DMS53 treated with DMSO at 0.1 percent for 48 hours (cell line): ENCODE results near the gene LRRC27.
"Not testable (repeated sequence)": the region's sequence is repeated elsewhere in the genome, so short reads cannot be mapped to it uniquely, and the experiment has no call there.

Source experiments
- DNase-seq: peaks from one replicate; lab custom pipeline; 2025; ENCODE audit not compliant: unreplicated experiment; lab: John Stamatoyannopoulos, UW

LRRC27 gene

DNA sequence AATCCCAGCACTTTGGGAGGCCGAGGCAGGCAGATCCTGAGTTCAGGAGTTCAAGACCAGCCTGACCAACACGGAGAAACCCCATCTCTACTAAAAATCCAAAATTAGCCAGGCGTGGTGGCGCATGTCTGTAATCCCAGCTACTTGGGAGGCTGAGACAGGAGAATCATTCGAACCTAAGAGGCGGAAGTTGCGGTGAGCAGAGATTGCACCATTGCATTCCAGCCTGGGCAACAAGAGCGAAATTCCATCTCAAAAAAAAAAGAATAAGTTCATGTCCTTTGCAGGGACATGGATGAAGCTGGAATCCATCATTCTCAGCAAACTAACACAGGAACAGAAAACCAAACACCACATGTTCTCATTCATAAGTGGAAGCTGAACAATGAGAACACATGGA, 17.1 kb upstream of the LRRC27 start:
- not testable (repeated sequence) for DNase-seq

DNA sequence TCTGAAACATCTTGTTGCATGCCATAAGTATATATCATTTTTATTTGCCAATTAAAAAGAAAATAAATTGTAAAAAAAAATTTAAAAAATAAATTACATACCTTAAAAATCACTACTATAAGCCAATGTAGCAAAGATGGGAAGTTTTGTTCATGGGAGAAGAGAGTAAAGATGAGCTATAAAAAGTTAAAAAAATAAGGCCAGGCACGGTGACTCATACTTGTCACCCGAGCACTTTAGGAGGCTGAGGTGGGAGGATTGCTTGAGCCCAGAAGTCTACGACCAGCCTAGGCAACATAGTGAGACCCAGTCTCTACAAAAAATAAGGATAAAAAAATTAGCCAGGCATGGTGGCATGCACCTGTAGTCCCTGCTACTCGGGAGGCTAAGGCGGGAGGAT, 15.9 kb upstream of the LRRC27 start:
- no peak for DNase-seq

GRCh38 chr10:132317477-132317876, 14.5 kb upstream of the LRRC27 start:
- not testable (repeated sequence) for DNase-seq

GRCh38 chr10:132319853-132320653, 11.9 kb upstream of the LRRC27 start:
- DNase-seq = peak; percentile 28

GRCh38 chr10:132320654-132321469, 11.1 kb upstream of the LRRC27 start:
- no peak for DNase-seq

GRCh38 chr10:132321726-132322125, 10.3 kb upstream of the LRRC27 start:
- DNase-seq = no peak

DNA sequence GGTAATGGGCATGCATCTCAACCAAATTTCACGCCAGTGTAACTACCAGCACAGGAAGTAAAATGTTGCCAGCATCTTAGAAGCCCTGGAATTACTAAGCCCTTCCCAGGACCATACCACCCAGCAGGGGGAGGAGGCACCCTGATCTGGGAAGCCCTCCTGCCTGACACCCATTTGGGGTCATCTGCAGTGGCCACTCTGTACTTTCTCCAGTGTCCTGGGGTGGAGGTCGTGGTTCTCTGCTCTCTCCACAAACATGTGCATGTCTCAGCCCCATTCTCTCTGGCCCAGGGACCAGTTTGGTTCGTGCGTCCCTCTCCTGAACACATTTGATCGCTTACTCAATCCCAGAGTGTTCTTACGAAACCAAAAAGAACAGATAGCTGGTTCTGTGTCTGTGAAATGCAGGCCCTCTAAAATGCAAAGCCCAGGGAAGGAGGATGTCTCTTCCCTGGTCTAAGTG, 9.4 kb upstream of the LRRC27 start:
- no peak for DNase-seq

- DNase-seq = no peak
Measured at GRCh38 chr10:132324186-132324585, 7.8 kb upstream of the LRRC27 start.

DNA sequence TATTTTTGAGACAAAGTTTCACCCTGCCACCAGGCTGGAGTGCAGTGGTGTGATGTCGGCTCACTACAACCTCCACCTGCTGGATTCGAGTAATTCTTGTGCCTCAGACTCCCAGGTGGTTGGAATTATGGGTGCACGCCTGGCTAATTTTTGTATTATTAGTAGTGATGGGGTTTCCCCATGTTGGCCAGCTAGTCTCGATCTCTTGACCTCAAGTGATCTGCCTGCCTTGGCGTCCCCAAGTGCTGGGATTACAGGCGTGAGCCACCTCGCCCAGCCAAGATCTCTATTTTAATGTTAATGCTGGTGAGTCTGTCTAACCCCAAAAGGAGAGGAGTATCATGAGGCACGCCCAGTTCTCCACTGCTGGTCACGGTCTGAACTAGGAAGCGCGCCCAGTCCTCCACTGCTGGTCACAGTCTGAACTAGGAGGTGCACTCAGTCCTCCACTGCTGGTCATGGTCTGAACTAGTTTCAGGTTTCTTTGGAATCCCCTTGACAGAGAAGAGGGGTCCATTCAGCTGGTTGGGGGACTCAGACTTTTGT, 5.6 kb upstream of the LRRC27 start:
- no peak for DNase-seq

DNA sequence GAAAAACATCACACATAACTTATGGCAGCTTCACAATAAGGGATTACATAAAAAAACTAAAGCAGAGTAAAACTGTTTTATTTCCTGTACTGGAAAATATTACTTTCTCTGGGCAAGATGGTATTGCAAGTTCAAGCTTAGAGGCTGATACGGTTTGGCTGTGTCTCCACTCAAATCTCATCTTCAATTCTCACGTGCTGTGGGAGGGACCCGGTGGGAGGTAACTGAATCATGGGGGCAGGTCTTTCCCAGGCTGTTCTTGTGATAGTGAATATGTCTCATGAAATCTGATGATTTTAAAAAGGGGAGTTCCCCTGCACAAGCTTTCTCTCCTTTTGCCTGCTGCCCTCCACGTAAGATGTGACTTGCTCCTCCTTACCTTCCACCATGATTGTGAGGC, 5.1 kb upstream of the LRRC27 start:
- no peak for DNase-seq

DNA sequence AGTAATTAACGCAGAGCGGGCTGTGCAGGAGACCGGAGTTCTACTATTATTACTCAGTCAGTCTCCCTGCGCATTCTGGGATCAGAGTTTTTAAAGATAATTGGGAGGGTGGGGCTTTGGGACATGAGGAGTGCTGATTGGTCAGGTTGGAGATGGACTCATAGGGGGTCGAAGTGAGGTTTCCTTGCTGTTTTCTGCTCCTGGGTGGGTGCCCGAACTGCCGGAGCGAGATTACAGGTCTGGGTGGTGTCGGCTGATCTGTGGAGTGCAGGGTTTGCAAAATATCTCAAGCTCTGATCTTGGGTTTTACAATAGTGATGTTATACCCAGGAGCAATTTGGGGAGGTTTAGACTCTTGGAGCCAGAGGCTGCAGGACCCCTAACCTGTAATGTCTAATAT, 3.9 kb upstream of the LRRC27 start:
- no peak for DNase-seq

DNA sequence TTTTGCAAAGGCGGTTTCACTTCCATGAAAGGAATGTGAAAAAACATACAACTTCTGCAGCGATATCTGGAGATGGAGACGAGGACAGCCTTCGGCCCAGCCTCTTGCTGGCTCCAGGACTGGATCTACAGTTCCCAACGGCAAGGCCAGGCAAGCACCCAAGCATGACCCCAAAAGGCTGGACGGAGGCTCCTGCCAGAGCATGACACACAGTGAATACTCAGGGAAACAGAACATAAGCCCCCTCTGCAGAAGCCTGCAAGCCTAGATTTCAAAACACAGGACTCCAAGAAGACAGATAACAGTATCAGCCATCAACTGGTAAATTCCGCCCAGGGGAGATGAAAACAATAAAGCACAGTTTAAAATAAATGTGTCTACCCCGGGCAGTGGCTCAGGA, 3.3 kb upstream of the LRRC27 start:
- DNase-seq = no peak

DNA sequence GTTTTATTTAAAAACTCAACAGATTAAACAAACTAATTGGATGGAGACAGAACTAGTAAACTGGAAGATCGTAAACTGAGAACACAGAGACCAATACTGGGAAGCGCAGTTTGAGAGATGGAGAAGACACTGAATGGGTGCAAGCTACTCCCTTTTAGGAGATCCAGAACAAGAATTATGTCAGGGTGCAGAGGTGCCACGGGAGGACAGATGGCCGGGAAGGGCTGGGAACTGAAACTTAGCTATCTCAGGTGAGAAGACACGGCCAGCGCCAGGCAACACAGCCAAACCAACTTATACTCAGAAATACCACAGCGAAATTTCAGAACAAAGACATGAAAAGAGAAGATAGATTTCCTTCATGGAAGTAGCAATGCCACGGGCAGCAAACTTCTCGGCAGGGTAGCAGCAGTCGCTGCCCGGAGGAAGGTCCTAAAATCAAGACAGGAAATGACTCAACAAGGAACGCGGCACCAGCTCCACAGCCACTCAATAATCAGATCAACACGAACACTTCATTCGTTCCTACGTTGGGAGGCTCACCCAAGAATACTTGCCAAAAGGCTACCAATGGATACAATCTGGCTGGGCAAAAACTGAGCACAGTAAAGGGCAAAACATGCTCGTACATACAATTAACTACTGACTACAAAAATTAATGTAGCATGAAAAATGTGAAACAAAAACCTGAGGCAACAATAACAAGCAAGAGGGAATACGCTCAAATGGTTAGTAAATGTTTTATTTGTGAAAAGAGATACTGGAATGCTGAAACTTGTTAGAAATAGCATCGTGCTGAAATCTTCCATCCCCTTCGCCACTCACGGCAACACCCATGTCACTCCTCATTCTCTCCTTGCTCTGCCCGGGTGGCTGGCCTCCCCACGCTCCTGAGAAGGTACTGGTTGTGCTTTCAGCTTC, 2.2 kb upstream of the LRRC27 start:
- DNase-seq = no peak

GRCh38 chr10:132330486-132330833, 1.5 kb upstream of the LRRC27 start:
- no peak for DNase-seq

GRCh38 chr10:132332433-132332754, 401 bp downstream of the LRRC27 start:
- DNase-seq = no peak

- DNase-seq = no peak
Measured at GRCh38 chr10:132333386-132333785, 1.4 kb downstream of the LRRC27 start.

GRCh38 chr10:132334631-132335188, 2.7 kb downstream of the LRRC27 start:
- DNase-seq = no peak

DNA sequence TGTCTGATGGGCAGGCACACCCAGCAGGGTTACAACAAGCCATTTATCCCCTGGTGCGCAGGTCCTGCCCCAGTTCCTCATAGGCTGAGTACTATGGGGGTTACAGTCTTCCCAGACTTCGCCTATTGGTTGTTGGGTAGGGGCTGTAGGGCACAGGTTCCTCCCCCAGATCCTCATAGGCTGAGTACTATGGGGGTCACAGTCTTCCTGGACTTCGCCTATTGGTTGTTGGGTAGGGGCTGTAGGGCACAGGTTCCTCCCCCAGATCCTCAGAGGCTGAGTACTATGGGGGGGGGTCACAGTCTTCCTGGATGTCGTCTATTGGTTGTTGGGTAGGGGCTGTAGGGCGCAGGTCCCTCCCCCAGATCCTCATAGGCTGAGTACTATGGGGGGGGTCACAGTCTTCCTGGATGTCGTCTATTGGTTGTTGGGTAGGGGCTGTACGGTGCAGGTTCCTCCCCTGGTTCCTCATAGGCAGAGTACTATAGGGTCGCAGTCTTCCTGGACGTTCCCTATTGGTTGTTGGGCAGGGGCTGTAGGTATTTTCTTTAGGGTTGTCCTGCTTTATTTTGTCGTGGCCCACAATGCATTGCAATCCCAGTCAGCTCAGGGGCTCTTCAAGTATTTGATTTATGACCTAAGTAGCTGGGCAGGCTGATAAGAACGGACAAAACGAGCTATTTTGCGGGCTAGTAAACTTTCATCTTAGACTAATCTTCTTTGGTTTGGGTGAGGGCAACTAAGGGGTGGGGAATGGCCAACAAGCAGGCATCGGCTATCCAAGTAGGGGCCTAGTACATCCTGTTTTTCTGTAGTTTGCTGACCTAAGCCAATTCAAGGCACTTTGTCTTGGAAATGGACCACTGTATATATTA, 3.4 kb downstream of the LRRC27 start:
- DNase-seq = no peak

DNA sequence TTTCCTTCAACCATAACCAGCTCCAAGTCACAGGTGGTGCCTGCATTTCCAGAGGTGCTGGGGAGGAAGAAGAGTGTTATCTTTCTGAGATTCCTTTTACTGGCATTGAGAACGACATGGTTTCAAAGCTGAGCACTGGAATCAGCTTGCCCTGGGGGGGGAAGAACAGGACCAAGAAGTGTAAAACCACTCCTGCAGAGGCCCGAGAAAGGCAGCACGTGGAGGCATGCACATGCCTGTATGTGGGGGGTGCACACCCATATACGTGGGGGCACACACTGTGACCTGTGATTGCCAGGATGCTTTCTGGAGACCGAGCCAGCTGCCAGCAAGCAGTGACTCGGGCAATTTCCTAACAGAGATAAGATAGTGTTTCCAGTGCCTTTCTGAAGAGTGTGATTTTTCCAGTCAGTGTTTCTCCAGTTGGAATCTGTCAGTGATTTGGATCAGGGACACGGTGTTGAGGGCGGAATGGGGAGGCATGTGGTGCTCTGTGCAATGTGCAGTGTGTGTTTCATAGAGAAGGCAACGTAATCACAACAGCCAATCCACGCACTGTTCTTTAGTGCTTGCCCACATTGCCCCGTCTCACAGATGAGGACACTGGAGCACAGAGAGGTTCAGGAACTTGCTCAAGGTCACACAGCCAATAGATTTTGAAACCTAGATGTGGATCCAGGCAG, 4.2 kb downstream of the LRRC27 start:
- no peak for DNase-seq
